Erythroblast (primary cell): ENCODE data around the gene AGTPBP1.

Source experiments
- GATA1 ChIP-seq: IDR thresholded peaks from 2 replicates; pipeline ENCODE4 v1.6.1; 2011; ENCODE audit warnings: low read depth, mild to moderate bottlenecking, control low read depth, low read length, moderate library complexity
- POLR2A ChIP-seq: IDR thresholded peaks from 2 replicates; pipeline ENCODE4 v1.6.1; 2011; ENCODE audit warnings: mild to moderate bottlenecking, low read length

DNA sequence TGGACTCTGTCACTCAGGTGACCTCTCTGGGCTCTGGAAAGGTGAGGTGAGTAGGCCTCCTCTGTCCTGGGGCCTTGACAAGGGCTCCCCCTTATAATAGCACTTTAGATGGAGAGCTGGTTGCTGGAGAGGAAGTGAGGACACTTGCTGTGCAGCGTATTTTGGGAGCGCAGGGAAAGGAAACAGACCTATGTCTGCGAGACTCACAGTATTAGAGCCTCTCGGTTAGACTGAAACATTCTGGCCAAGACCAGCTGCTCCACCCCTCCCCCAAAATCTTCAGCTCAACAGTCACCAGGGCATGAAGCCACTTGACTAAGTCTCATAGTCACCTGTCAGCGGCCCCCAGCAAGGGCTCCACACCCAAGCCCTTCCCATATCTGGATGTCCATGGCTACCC is 213.6 kb downstream of the AGTPBP1 start:
- TF ChIP-seq POLR2A (no peak), GATA1 (no peak)
